ENCODE measurements around the gene ZNF587. TPM values are rescaled to one million over a fixed set of nuclear protein-coding genes. Genes with fewer than 3 reads are reported as not detected.
"Not testable (repeated sequence)": the region's sequence is repeated elsewhere in the genome, so short reads cannot be mapped to it uniquely, and the experiment has no call there.

Gene ZNF587
- total and polyA plus RNA-seq, 2 donors: 16.6 to 25.4 TPM

- H3K9me3 ChIP-seq (ENCODE audit: control insufficient read depth in 2 of 2, insufficient read depth in 1 of 2, low read length in 1 of 2); H3K27me3 ChIP-seq (ENCODE audit: control insufficient read depth in 2 of 2, insufficient read depth in 1 of 2, low read length in 1 of 2); DNase-seq (ENCODE audit: low read depth in 6 of 9, low spot score in 9 of 9); H3K36me3 ChIP-seq (ENCODE audit: control insufficient read depth in 2 of 2, insufficient read depth in 2 of 2, low read length in 1 of 2); H3K4me3 ChIP-seq (ENCODE audit: low read length in 2 of 2); H3K27ac ChIP-seq (ENCODE audit: low read depth in 1 of 2, low read length in 1 of 2); H3K4me1 ChIP-seq (ENCODE audit: control insufficient read depth in 2 of 2, insufficient read depth in 2 of 2, low read length in 2 of 2): not testable (repeated sequence)
- WGBS: 99% methylated on average over 5 of the region's 5 CpGs
These were observed 12.7 kb upstream of the ZNF587 start for GRCh38 chr19:57836991-57837390.

DNA sequence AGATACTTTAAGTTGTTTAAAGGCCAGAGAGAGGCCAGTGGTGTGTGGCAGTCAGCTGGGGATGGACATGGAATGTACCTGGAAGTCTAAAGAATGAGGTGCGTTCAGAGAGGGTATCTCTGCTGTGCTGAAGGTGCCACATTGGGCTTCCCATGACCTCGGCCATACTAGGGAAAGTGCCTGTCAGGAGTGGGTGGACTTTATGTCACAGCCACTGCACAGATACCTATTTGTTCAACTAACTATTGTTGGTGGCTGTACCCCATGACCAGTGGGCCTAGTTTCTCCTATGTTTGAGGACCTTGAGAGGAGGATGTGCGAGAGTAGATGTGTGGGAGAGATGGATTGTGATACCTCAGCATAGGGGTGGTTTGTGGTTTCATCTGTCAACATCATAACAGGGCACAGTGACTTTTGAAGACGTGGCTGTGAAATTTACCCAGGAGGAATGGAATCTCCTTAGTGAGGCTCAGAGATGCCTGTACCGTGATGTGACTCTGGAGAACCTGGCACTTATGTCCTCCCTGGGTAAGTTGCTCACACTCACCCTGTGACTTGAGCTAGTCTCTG lies 11.0 kb upstream of the ZNF587 start:
- H3K27ac ChIP-seq (ENCODE audit: low read depth in 1 of 2, low read length in 1 of 2); H3K27me3 ChIP-seq (ENCODE audit: control insufficient read depth in 2 of 2, insufficient read depth in 1 of 2, low read length in 1 of 2); DNase-seq (ENCODE audit: low read depth in 6 of 9, low spot score in 9 of 9); H3K4me3 ChIP-seq (ENCODE audit: low read length in 2 of 2); H3K9me3 ChIP-seq (ENCODE audit: control insufficient read depth in 2 of 2, insufficient read depth in 1 of 2, low read length in 1 of 2); H3K4me1 ChIP-seq (ENCODE audit: control insufficient read depth in 2 of 2, insufficient read depth in 2 of 2, low read length in 2 of 2): not testable (repeated sequence)
- H3K36me3 ChIP-seq (ENCODE audit: control insufficient read depth in 2 of 2, insufficient read depth in 2 of 2, low read length in 1 of 2): peaks cover 6 to 20% of the 10 kb centered on the region in 2 donors
- 83% methylated on average over 5 of the region's 5 CpGs for WGBS

DNA sequence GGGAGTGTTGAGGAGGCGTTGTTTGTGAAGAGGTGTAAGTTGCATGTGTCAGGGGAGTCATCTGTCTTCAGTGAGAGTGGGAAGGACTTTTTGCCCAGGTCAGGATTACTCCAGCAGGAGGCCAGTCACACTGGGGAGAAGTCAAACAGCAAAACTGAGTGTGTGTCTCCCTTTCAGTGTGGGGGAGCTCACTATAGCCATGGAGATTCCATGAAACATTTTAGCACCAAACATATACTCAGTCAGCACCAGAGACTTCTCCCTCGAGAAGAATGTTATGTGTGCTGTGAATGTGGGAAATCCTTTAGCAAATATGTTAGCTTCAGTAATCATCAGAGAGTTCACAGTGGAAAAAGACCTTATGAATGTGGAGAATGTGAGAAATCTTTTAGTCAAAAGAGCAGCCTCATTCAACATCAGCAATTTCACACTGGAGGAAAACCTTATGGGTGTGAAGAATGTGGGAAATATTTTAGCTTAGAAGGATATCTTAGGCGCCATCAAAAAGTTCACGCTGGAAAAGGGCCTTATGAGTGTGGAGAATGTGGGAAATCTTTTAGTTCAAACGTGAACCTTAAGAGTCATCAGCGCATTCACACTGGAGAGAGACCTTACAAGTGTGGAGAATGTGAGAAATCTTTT lies 8.4 kb upstream of the ZNF587 start:
- Histone ChIP-seq H3K36me3 (ENCODE audit: control insufficient read depth in 2 of 2, insufficient read depth in 2 of 2, low read length in 1 of 2) (peaks cover 6 to 23% of the 10 kb centered on the region in 2 donors), H3K4me3 (ENCODE audit: low read length in 2 of 2) (no peak overlapping the region), H3K9me3 (ENCODE audit: control insufficient read depth in 2 of 2, insufficient read depth in 1 of 2, low read length in 1 of 2) (no peaks in the 10 kb centered on the region), H3K4me1 (ENCODE audit: control insufficient read depth in 2 of 2, insufficient read depth in 2 of 2, low read length in 2 of 2) (no peaks in the 10 kb centered on the region), H3K27ac (ENCODE audit: low read depth in 1 of 2, low read length in 1 of 2) (no peak overlapping the region), H3K27me3 (ENCODE audit: control insufficient read depth in 2 of 2, insufficient read depth in 1 of 2, low read length in 1 of 2) (no peaks in the 10 kb centered on the region)
- DNase-seq (ENCODE audit: low read depth in 6 of 9, low spot score in 9 of 9): no peak
- 87% methylated on average over 6 of the region's 6 CpGs for WGBS

GRCh38 chr19:57847164-57847563 lies 2.5 kb upstream of the ZNF587 start:
- H3K27ac ChIP-seq (ENCODE audit: low read depth in 1 of 2, low read length in 1 of 2); DNase-seq (ENCODE audit: low read depth in 6 of 9, low spot score in 9 of 9); H3K9me3 ChIP-seq (ENCODE audit: control insufficient read depth in 2 of 2, insufficient read depth in 1 of 2, low read length in 1 of 2); H3K27me3 ChIP-seq (ENCODE audit: control insufficient read depth in 2 of 2, insufficient read depth in 1 of 2, low read length in 1 of 2); H3K4me3 ChIP-seq (ENCODE audit: low read length in 2 of 2): not testable (repeated sequence)
- Histone ChIP-seq H3K36me3 (ENCODE audit: control insufficient read depth in 2 of 2, insufficient read depth in 2 of 2, low read length in 1 of 2) (peaks cover under 1 to 12% of the 10 kb centered on the region in 2 donors), H3K4me1 (ENCODE audit: control insufficient read depth in 2 of 2, insufficient read depth in 2 of 2, low read length in 2 of 2) (peaks cover 8 to 14% of the 10 kb centered on the region in 2 donors)
- 84% methylated on average over 3 of the region's 3 CpGs for WGBS

- H3K27me3 ChIP-seq (ENCODE audit: control insufficient read depth in 2 of 2, insufficient read depth in 1 of 2, low read length in 1 of 2); H3K36me3 ChIP-seq (ENCODE audit: control insufficient read depth in 2 of 2, insufficient read depth in 2 of 2, low read length in 1 of 2); H3K4me3 ChIP-seq (ENCODE audit: low read length in 2 of 2); H3K27ac ChIP-seq (ENCODE audit: low read depth in 1 of 2, low read length in 1 of 2); DNase-seq (ENCODE audit: low read depth in 6 of 9, low spot score in 9 of 9); H3K9me3 ChIP-seq (ENCODE audit: control insufficient read depth in 2 of 2, insufficient read depth in 1 of 2, low read length in 1 of 2): not testable (repeated sequence)
- WGBS: 97% methylated on average over 2 of the region's 2 CpGs
- H3K4me1 ChIP-seq (ENCODE audit: control insufficient read depth in 2 of 2, insufficient read depth in 2 of 2, low read length in 2 of 2): peaks cover 8 to 14% of the 10 kb centered on the region in 2 donors
These were observed 445 bp upstream of the ZNF587 start for GRCh38 chr19:57849162-57849665.

- 39% methylated on average over 11 of the region's 11 CpGs for WGBS
- H3K4me3 ChIP-seq (ENCODE audit: low read length in 2 of 2): peak overlapping the region; percentile 67 to 73
- H3K27me3 ChIP-seq (ENCODE audit: control insufficient read depth in 2 of 2, insufficient read depth in 1 of 2, low read length in 1 of 2): no peaks in the 10 kb centered on the region
- H3K36me3 ChIP-seq (ENCODE audit: control insufficient read depth in 2 of 2, insufficient read depth in 2 of 2, low read length in 1 of 2): peaks cover 0 to 5% of the 10 kb centered on the region in 2 donors
- H3K4me1 ChIP-seq (ENCODE audit: control insufficient read depth in 2 of 2, insufficient read depth in 2 of 2, low read length in 2 of 2): peaks cover 8 to 14% of the 10 kb centered on the region in 2 donors
- H3K9me3 ChIP-seq (ENCODE audit: control insufficient read depth in 2 of 2, insufficient read depth in 1 of 2, low read length in 1 of 2): no peaks in the 10 kb centered on the region
- no peak overlapping the region for H3K27ac ChIP-seq (ENCODE audit: low read depth in 1 of 2, low read length in 1 of 2)
- DNase-seq (ENCODE audit: low read depth in 6 of 9, low spot score in 9 of 9): no peak
These were observed 926 bp downstream of the ZNF587 start for GRCh38 chr19:57850553-57851017.

- Histone ChIP-seq H3K4me1 (ENCODE audit: control insufficient read depth in 2 of 2, insufficient read depth in 2 of 2, low read length in 2 of 2) (peaks cover 8 to 14% of the 10 kb centered on the region in 2 donors), H3K36me3 (ENCODE audit: control insufficient read depth in 2 of 2, insufficient read depth in 2 of 2, low read length in 1 of 2) (peaks cover 0 to 12% of the 10 kb centered on the region in 2 donors)
- not testable (repeated sequence) for H3K27ac ChIP-seq (ENCODE audit: low read depth in 1 of 2, low read length in 1 of 2); H3K9me3 ChIP-seq (ENCODE audit: control insufficient read depth in 2 of 2, insufficient read depth in 1 of 2, low read length in 1 of 2); DNase-seq (ENCODE audit: low read depth in 6 of 9, low spot score in 9 of 9); H3K4me3 ChIP-seq (ENCODE audit: low read length in 2 of 2); H3K27me3 ChIP-seq (ENCODE audit: control insufficient read depth in 2 of 2, insufficient read depth in 1 of 2, low read length in 1 of 2)
- 97% methylated on average over 5 of the region's 6 CpGs for WGBS
These were observed 2.3 kb downstream of the ZNF587 start for GRCh38 chr19:57851812-57852603.

GRCh38 chr19:57854117-57854516 lies 4.5 kb downstream of the ZNF587 start:
- DNase-seq (ENCODE audit: low read depth in 6 of 9, low spot score in 9 of 9); H3K27ac ChIP-seq (ENCODE audit: low read depth in 1 of 2, low read length in 1 of 2); H3K9me3 ChIP-seq (ENCODE audit: control insufficient read depth in 2 of 2, insufficient read depth in 1 of 2, low read length in 1 of 2); H3K27me3 ChIP-seq (ENCODE audit: control insufficient read depth in 2 of 2, insufficient read depth in 1 of 2, low read length in 1 of 2); H3K4me3 ChIP-seq (ENCODE audit: low read length in 2 of 2): not testable (repeated sequence)
- Histone ChIP-seq H3K36me3 (ENCODE audit: control insufficient read depth in 2 of 2, insufficient read depth in 2 of 2, low read length in 1 of 2) (peaks cover 5 to 24% of the 10 kb centered on the region in 2 donors), H3K4me1 (ENCODE audit: control insufficient read depth in 2 of 2, insufficient read depth in 2 of 2, low read length in 2 of 2) (peaks cover 8 to 14% of the 10 kb centered on the region in 2 donors)
- WGBS: 96% methylated on average over 2 of the region's 2 CpGs

- H3K4me3 ChIP-seq (ENCODE audit: low read length in 2 of 2); H3K4me1 ChIP-seq (ENCODE audit: control insufficient read depth in 2 of 2, insufficient read depth in 2 of 2, low read length in 2 of 2); DNase-seq (ENCODE audit: low read depth in 6 of 9, low spot score in 9 of 9); H3K9me3 ChIP-seq (ENCODE audit: control insufficient read depth in 2 of 2, insufficient read depth in 1 of 2, low read length in 1 of 2); H3K27me3 ChIP-seq (ENCODE audit: control insufficient read depth in 2 of 2, insufficient read depth in 1 of 2, low read length in 1 of 2); H3K27ac ChIP-seq (ENCODE audit: low read depth in 1 of 2, low read length in 1 of 2): not testable (repeated sequence)
- 95% methylated on average over 3 of the region's 3 CpGs for WGBS
- H3K36me3 ChIP-seq (ENCODE audit: control insufficient read depth in 2 of 2, insufficient read depth in 2 of 2, low read length in 1 of 2): peaks cover 59 to 60% of the 10 kb centered on the region in 2 donors
These were observed 12.7 kb downstream of the ZNF587 start for GRCh38 chr19:57862351-57862750.
